H9 (cell line): ENCODE data around the gene CCDC158. TPM values are rescaled to one million over a fixed set of nuclear protein-coding genes. Genes with fewer than 3 reads are reported as not detected.

Experiments used
- DNase-seq: peaks from one replicate; pipeline ENCODE4 v3.0.0-alpha.2; 2017
- H2AFZ ChIP-seq: one replicate; pipeline ENCODE4 v1.6.1; 2013; ENCODE audit warnings: mild to moderate bottlenecking, low read length, control low read depth, moderate library complexity
- H2AK5ac ChIP-seq: 2 replicates; pipeline ENCODE4 v1.6.1; 2013; ENCODE audit warnings: low read length, control low read depth, mixed read lengths; ENCODE audit not compliant: insufficient read length
- H2BK120ac ChIP-seq: one replicate; pipeline ENCODE4 v1.6.1; 2013; ENCODE audit warnings: low read depth, mild to moderate bottlenecking, low read length, control low read depth, inconsistent platforms; ENCODE audit not compliant: poor library complexity, severe bottlenecking
- H2BK12ac ChIP-seq: 2 replicates; pipeline ENCODE4 v1.6.1; 2013; ENCODE audit warnings: low read length, control low read depth, mixed read lengths, low read depth; ENCODE audit not compliant: insufficient read length
- H2BK15ac ChIP-seq: 2 replicates; pipeline ENCODE4 v1.6.1; 2013; ENCODE audit warnings: low read depth, low read length, control low read depth
- H2BK20ac ChIP-seq: one replicate; pipeline ENCODE4 v1.6.1; 2013; ENCODE audit warnings: low read depth, mild to moderate bottlenecking, low read length, control low read depth, inconsistent platforms; ENCODE audit not compliant: poor library complexity, severe bottlenecking
- H2BK5ac ChIP-seq: 2 replicates; pipeline ENCODE4 v1.6.1; 2013; ENCODE audit warnings: low read length, control low read depth, mixed read lengths; ENCODE audit not compliant: insufficient read length
- H3K14ac ChIP-seq: 2 replicates; pipeline ENCODE4 v1.6.1; 2013; ENCODE audit warnings: low read length, control low read depth; ENCODE audit not compliant: insufficient read depth
- H3K18ac ChIP-seq: 2 replicates; pipeline ENCODE4 v1.6.1; 2013; ENCODE audit warnings: low read depth, mild to moderate bottlenecking, mixed read lengths, low read length, control low read depth; ENCODE audit not compliant: insufficient read length
- H3K23ac ChIP-seq: 2 replicates; pipeline ENCODE4 v1.6.1; 2013; ENCODE audit warnings: low read length, control low read depth, mixed read lengths, low read depth; ENCODE audit not compliant: insufficient read length
- H3K23me2 ChIP-seq: 2 replicates; pipeline ENCODE4 v1.6.1; 2013; ENCODE audit warnings: low read depth, mild to moderate bottlenecking, mixed read lengths, low read length, control low read depth; ENCODE audit not compliant: insufficient read length, poor library complexity, severe bottlenecking
- H3K27ac ChIP-seq: 2 replicates; pipeline ENCODE4 v1.5.1; 2013; ENCODE audit warnings: low read length, control low read depth, mixed read lengths, low read depth; ENCODE audit not compliant: insufficient read length
- H3K27me3 ChIP-seq: 2 replicates; pipeline ENCODE4 v1.6.1; 2013; ENCODE audit warnings: low read length, control low read depth, inconsistent platforms; ENCODE audit not compliant: insufficient read depth
- H3K4ac ChIP-seq: 2 replicates; pipeline ENCODE4 v1.6.1; 2013; ENCODE audit warnings: low read depth, mild to moderate bottlenecking, control low read depth, inconsistent platforms, low read length, moderate library complexity
- H3K4me1 ChIP-seq: 2 replicates; pipeline ENCODE4 v1.6.1; 2013; ENCODE audit warnings: low read length, control low read depth, inconsistent platforms; ENCODE audit not compliant: insufficient read depth
- H3K4me2 ChIP-seq: 2 replicates; pipeline ENCODE4 v1.6.1; 2013; ENCODE audit warnings: low read length, control low read depth, mixed read lengths; ENCODE audit not compliant: insufficient read length, insufficient read depth
- H3K56ac ChIP-seq: 2 replicates; pipeline ENCODE4 v1.6.1; 2013; ENCODE audit warnings: low read depth, mild to moderate bottlenecking, mixed read lengths, low read length, control low read depth; ENCODE audit not compliant: insufficient read length
- H3K79me1 ChIP-seq: 2 replicates; pipeline ENCODE4 v1.6.1; 2013; ENCODE audit warnings: low read depth, mild to moderate bottlenecking, moderate library complexity, low read length, control low read depth, inconsistent platforms; ENCODE audit not compliant: insufficient read depth, poor library complexity, severe bottlenecking
- H3K79me2 ChIP-seq: 2 replicates; pipeline ENCODE4 v1.6.1; 2013; ENCODE audit warnings: low read length, control low read depth, inconsistent platforms; ENCODE audit not compliant: insufficient read depth
- H3K9ac ChIP-seq: 2 replicates; pipeline ENCODE4 v1.6.1; 2013; ENCODE audit warnings: low read length, control low read depth, mixed read lengths; ENCODE audit not compliant: insufficient read length; ENCODE audit errors: extremely low read depth
- H3K9me3 ChIP-seq: one replicate; pipeline ENCODE4 v1.6.1; 2013; ENCODE audit warnings: low read depth, low read length, inconsistent platforms; ENCODE audit not compliant: control insufficient read depth
- H3T11ph ChIP-seq: one replicate; pipeline ENCODE4 v1.6.1; 2013; ENCODE audit warnings: mild to moderate bottlenecking, low read length, control low read depth, inconsistent platforms
- H4K20me1 ChIP-seq: one replicate; pipeline ENCODE4 v1.6.1; 2013; ENCODE audit not compliant: control insufficient read depth, insufficient read length, insufficient read depth
- H4K5ac ChIP-seq: 2 replicates; pipeline ENCODE4 v1.6.1; 2013; ENCODE audit warnings: low read depth, mild to moderate bottlenecking, mixed read lengths, low read length, control low read depth; ENCODE audit not compliant: insufficient read length
- H4K8ac ChIP-seq: replicated peaks from 2 replicates; pipeline ENCODE4 v1.6.1; 2013; ENCODE audit warnings: low read length, control low read depth, mixed read lengths, low read depth; ENCODE audit not compliant: insufficient read length
- H4K91ac ChIP-seq: 2 replicates; pipeline ENCODE4 v1.6.1; 2013; ENCODE audit warnings: low read depth, mild to moderate bottlenecking, moderate library complexity, mixed read lengths, low read length, control low read depth; ENCODE audit not compliant: insufficient read length
- H3K27ac Mint-ChIP-seq, 3 experiments: 2 replicates in 2 of 3; 3 replicates in 1 of 3; pipeline ENCODE4 v1.8.0; 2020 to 2021; ENCODE audit warnings: mixed read lengths in 3 of 3, mild to moderate bottlenecking in 1 of 3, moderate library complexity in 1 of 3
- H3K27me3 Mint-ChIP-seq: 2 replicates; pipeline ENCODE4 v1.8.0; 2021; ENCODE audit warnings: low read depth, mild to moderate bottlenecking, moderate library complexity, mixed read lengths
- H3K36me3 Mint-ChIP-seq, 3 experiments: 2 replicates in 2 of 3; 3 replicates in 1 of 3; pipeline ENCODE4 v1.8.0; 2020 to 2021; ENCODE audit warnings: low read depth in 3 of 3, mixed read lengths in 3 of 3; ENCODE audit not compliant: insufficient read depth in 1 of 3
- H3K4me1 Mint-ChIP-seq, 2 experiments: 2 replicates each; pipeline ENCODE4 v1.8.0; 2020; ENCODE audit warnings: mixed read lengths in 2 of 2
- H3K4me3 Mint-ChIP-seq, 2 experiments: 2 replicates in 1 of 2; 3 replicates in 1 of 2; pipeline ENCODE4 v1.8.0; 2020 to 2021; ENCODE audit warnings: mild to moderate bottlenecking in 2 of 2, mixed read lengths in 2 of 2, moderate library complexity in 1 of 2
- H3K9me3 Mint-ChIP-seq, 2 experiments: 2 replicates in 1 of 2; 3 replicates in 1 of 2; pipeline ENCODE4 v1.8.0; 2020; ENCODE audit warnings: mild to moderate bottlenecking in 2 of 2, mixed read lengths in 2 of 2, moderate library complexity in 1 of 2
- CTCF ChIP-seq: fragments of 200-600 bp; sonication (generic); conservative IDR thresholded peaks from 3 replicates; pipeline ENCODE4 v1.8.0; 2021; ENCODE audit warnings: antibody characterized with exemption, mild to moderate bottlenecking
- WGBS: extraction: QIAGEN DNeasy Blood & Tissue Kit; methylation state at CpG from one replicate; pipeline ENCODE4 v1.1.7; 2013; ENCODE audit warnings: missing lambda C conversion rate, low lambda C conversion rate, mixed read lengths; ENCODE audit not compliant: insufficient read length; ENCODE audit errors: extremely low coverage; 5-methylcytosine and 5-hydroxymethylcytosine counted together
- total RNA-seq: library from RNA; stranded (reverse); gene quantifications from 2 replicates; pipeline ENCODE4 v1.2.1, GENCODE V29; 2021

CCDC158 gene
- total RNA-seq, 1 experiment from 2014 or later, result not detected

GRCh38 chr4:76276813-76277212 lies 144.1 kb downstream of the CCDC158 start:
- no peaks in the 10 kb centered on the region for H3K36me3 Mint-ChIP-seq
- H3K79me1 ChIP-seq, result no peaks in the 10 kb centered on the region
- H3K4me2 ChIP-seq, result no peak overlapping the region
- no peaks in the 10 kb centered on the region for H3K23me2 ChIP-seq
- H3K79me2 ChIP-seq, result no peaks in the 10 kb centered on the region
- DNase-seq, result no peak
- no peak overlapping the region for H3K18ac ChIP-seq
- H3K23ac ChIP-seq, result no peak overlapping the region
- no peak overlapping the region for H2AK5ac ChIP-seq
- H2BK12ac ChIP-seq, result no peak overlapping the region
- H3K27ac ChIP-seq, result no peak overlapping the region
- no peak overlapping the region for H4K91ac ChIP-seq
- H3K4me1 Mint-ChIP-seq, result no peaks in the 10 kb centered on the region
- H2BK120ac ChIP-seq, result no peak overlapping the region
- WGBS, result no CpG with 5 or more reads among the region's 9 CpGs
- H3K9ac ChIP-seq, result no peak overlapping the region
- H4K8ac ChIP-seq, result no peak overlapping the region
- no peak for TF ChIP-seq CTCF
- H3K9me3 Mint-ChIP-seq, result no peaks in the 10 kb centered on the region; a peak in 1 of 5 replicates
- H3K14ac ChIP-seq, result no peak overlapping the region
- no peaks in the 10 kb centered on the region for H3K27me3 Mint-ChIP-seq
- no peak overlapping the region for H3K56ac ChIP-seq
- H2BK15ac ChIP-seq, result no peak overlapping the region
- H2AFZ ChIP-seq, result no peak overlapping the region
- no peak overlapping the region for H2BK5ac ChIP-seq
- H4K5ac ChIP-seq, result no peak overlapping the region
- H3K27ac Mint-ChIP-seq, result no peak overlapping the region; a peak in 1 of 7 replicates
- H3K9me3 ChIP-seq, result no peaks in the 10 kb centered on the region
- H3K4ac ChIP-seq, result no peak overlapping the region
- no peak overlapping the region for H3K4me3 Mint-ChIP-seq
- no peaks in the 10 kb centered on the region for H3K4me1 ChIP-seq
- no peak overlapping the region for H3T11ph ChIP-seq
- H4K20me1 ChIP-seq, result no peaks in the 10 kb centered on the region
- no peak overlapping the region for H2BK20ac ChIP-seq
- no peaks in the 10 kb centered on the region for H3K27me3 ChIP-seq
